PC-3 (cell line): ENCODE measurements around the gene MTMR6. TPM values are rescaled to one million over a fixed set of nuclear protein-coding genes. Genes with fewer than 3 reads are reported as not detected.

ENCODE experiments used
- ATAC-seq: fragments of 200-7000 bp; cut with Tn5 transposase; 2 replicates; pipeline ENCODE4 v1.9.1; 2020; ENCODE audit warnings: mild to moderate bottlenecking, moderate library complexity
- BruUV-seq: library from RNA; stranded (reverse); fragments of 400-500 nt; replicated peaks from 2 replicates; lab custom pipeline; 2021; lab: Mats Ljungman, UMichigan
- CTCF ChIA-PET: fragments of 300-600 bp; sonication (Branson Sonifier 250); formaldehyde crosslinking; loops from one replicate; lab custom pipeline; 2022; ENCODE audit warnings: antibody characterized with exemption; lab: Charles Lee
- POLR2A ChIA-PET: fragments of 300-600 bp; sonication (Branson Sonifier 250); formaldehyde crosslinking; loops from one replicate; lab custom pipeline; 2022; ENCODE audit warnings: antibody characterized with exemption; ENCODE audit not compliant: unreplicated experiment; lab: Charles Lee
- DNase-seq: peaks from one replicate; pipeline ENCODE4 v3.0.0-alpha.2; 2015
- H2AFZ ChIP-seq: fragments of 300-600 bp; sonication (generic); 2 replicates; pipeline ENCODE4 v1.6.0; 2016; ENCODE audit warnings: antibody characterized with exemption, low read length
- H3F3A ChIP-seq: fragments of 300-600 bp; sonication (generic); one replicate; pipeline ENCODE4 v1.6.0; 2017; ENCODE audit warnings: antibody characterized with exemption, low read length, control low read depth, mild to moderate bottlenecking; ENCODE audit not compliant: unreplicated experiment
- H3K27ac ChIP-seq: fragments of 300-600 bp; sonication (generic); 2 replicates; pipeline ENCODE4 v1.5.1; 2016; ENCODE audit warnings: mild to moderate bottlenecking, low read length
- H3K27me3 ChIP-seq: fragments of 300-600 bp; sonication (generic); 2 replicates; pipeline ENCODE4 v1.6.1; 2016; ENCODE audit warnings: low read length, mixed read lengths
- H3K36me3 ChIP-seq: fragments of 300-600 bp; sonication (generic); 2 replicates; pipeline ENCODE4 v1.6.1; 2016; ENCODE audit warnings: low read depth, mixed run types, low read length, mixed read lengths
- H3K4me1 ChIP-seq: fragments of 300-600 bp; sonication (generic); 2 replicates; pipeline ENCODE4 v1.5.1; 2016; ENCODE audit warnings: low read length; ENCODE audit not compliant: insufficient read depth
- H3K4me2 ChIP-seq: fragments of 300-600 bp; sonication (generic); 2 replicates; pipeline ENCODE4 v1.6.0; 2016; ENCODE audit warnings: low read length
- H3K4me3 ChIP-seq: fragments of 300-600 bp; sonication (generic); 2 replicates; pipeline ENCODE4 v1.5.1; 2016; ENCODE audit warnings: mild to moderate bottlenecking, low read length, mixed read lengths
- H3K79me2 ChIP-seq: fragments of 300-600 bp; sonication (generic); 2 replicates; pipeline ENCODE4 v1.6.1; 2017; ENCODE audit warnings: low read length, mixed read lengths
- H3K9ac ChIP-seq: fragments of 300-600 bp; sonication (generic); 2 replicates; pipeline ENCODE4 v1.6.0; 2016; ENCODE audit warnings: mild to moderate bottlenecking, low read length
- H3K9me2 ChIP-seq: fragments of 300-600 bp; sonication (generic); replicated peaks from 2 replicates; pipeline ENCODE4 v1.6.1; 2016; ENCODE audit warnings: mixed run types, low read length, mixed read lengths
- H3K9me3 ChIP-seq: fragments of 300-600 bp; sonication (generic); 2 replicates; pipeline ENCODE4 v1.6.1; 2016; ENCODE audit warnings: low read length, mixed read lengths
- H4K20me1 ChIP-seq: fragments of 300-600 bp; sonication (generic); 2 replicates; pipeline ENCODE4 v1.6.1; 2016; ENCODE audit warnings: low read length, mixed read lengths
- CTCF ChIP-seq: fragments of 300-600 bp; sonication (generic); conservative IDR thresholded peaks from 2 replicates; pipeline ENCODE4 v1.5.1; 2017; ENCODE audit warnings: antibody characterized with exemption, low read depth, mild to moderate bottlenecking, low read length
- EZH2 ChIP-seq: fragments of 300-600 bp; sonication (generic); IDR thresholded peaks from one replicate; pipeline ENCODE4 v1.6.1; 2017; ENCODE audit warnings: antibody characterized with exemption, mild to moderate bottlenecking, low read length; ENCODE audit not compliant: unreplicated experiment
- EZH2phosphoT487 ChIP-seq: fragments of 300-600 bp; sonication (generic); IDR thresholded peaks from 2 replicates; pipeline ENCODE4 v1.6.1; 2018; ENCODE audit warnings: mild to moderate bottlenecking, antibody characterized with exemption, low read length, borderline replicate concordance
- intact Hi-C: fragments of 100-400 bp; cut with micrococcal nuclease; formaldehyde crosslinking; loops from 2 replicates; pipeline ENCODE4 v1.9.0; 2023
- total RNA-seq: library from RNA; depleted of rRNA; stranded (reverse); fragments of >200 nt; gene quantifications from 2 replicates; pipeline ENCODE4 v1.2.3, GENCODE V29; 2014

MTMR6 gene
- total RNA-seq, 1 experiment from 2014 or later: 10.5 TPM

GRCh38 chr13:25218019-25218418 lies 69.3 kb downstream of the MTMR6 start:
- ChIA-PET POLR2A (no interaction called here), CTCF (no interaction called here)
- H2AFZ ChIP-seq: no peak overlapping the region
- no peaks in the 10 kb centered on the region for H3K9me2 ChIP-seq
- no peaks in the 10 kb centered on the region for H3K36me3 ChIP-seq
- H3K4me2 ChIP-seq: no peak overlapping the region
- no peak for TF ChIP-seq EZH2phosphoT487
- TF ChIP-seq CTCF: no peak
- no peak for TF ChIP-seq EZH2
- H3K9ac ChIP-seq: no peak overlapping the region
- no peak overlapping the region for H3K4me3 ChIP-seq
- no TSS peak for BruUV-seq
- H3K27me3 ChIP-seq: peaks cover 18% of the 10 kb centered on the region
- peaks cover 17% of the 10 kb centered on the region for H3K4me1 ChIP-seq
- no peaks in the 10 kb centered on the region for H4K20me1 ChIP-seq
- no peaks in the 10 kb centered on the region for H3K9me3 ChIP-seq
- H3F3A ChIP-seq: no peaks in the 10 kb centered on the region
- intact Hi-C loops: no loop called here
- no peak for ATAC-seq
- no peak overlapping the region for H3K27ac ChIP-seq
- DNase-seq: no peak
- no peaks in the 10 kb centered on the region for H3K79me2 ChIP-seq

DNA sequence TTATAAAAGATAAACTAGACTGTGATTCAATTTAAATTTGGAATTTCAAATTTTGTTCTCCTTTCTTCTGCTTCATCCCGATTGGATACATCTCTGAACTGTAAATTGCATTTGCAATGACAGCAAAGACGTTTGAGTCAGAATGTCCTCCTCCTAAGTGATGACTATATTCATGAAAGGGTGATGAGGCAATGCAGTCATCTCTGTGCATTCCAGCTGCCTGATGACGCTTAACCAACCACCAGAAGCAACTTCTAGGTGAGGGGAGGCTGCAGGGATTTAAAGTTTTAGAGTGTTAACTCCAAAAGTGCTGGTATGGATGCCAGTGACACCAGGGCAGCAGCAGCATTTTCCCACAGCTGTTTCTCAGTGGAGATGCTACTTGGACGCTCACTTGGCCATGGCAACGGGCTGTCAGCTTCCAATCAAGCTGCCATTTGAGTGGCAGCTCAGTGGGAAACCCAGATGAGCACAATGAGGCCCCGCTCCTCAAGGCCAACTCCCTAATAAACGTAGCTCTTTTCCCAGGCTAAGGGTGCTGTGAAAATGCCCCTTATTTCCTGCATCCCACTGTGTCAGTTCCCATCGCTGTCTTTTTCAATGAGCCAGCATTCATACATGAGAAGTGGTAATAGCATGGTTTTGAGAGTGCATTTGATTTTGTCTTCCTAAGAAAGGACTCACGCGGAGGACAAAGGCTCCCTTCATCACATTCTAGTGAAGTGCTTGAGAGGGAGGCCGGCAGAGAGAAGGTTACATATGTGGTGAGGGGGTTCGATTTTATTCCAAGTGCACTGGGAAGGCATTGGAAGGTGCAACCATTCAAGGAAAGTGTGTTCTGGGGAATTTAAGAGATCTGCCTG lies 70.0 kb downstream of the MTMR6 start:
- Histone ChIP-seq H3K9me3 (no peaks in the 10 kb centered on the region), H4K20me1 (no peaks in the 10 kb centered on the region), H3K27me3 (peaks cover 10% of the 10 kb centered on the region), H3K79me2 (no peaks in the 10 kb centered on the region), H3K27ac (no peak overlapping the region), H3F3A (no peaks in the 10 kb centered on the region), H3K36me3 (no peaks in the 10 kb centered on the region), H3K9me2 (no peaks in the 10 kb centered on the region), H2AFZ (no peak overlapping the region), H3K4me2 (no peak overlapping the region), H3K4me1 (peaks cover 17% of the 10 kb centered on the region), H3K4me3 (no peak overlapping the region), H3K9ac (no peak overlapping the region)
- CTCF ChIA-PET: no interaction called here
- no TSS peak for BruUV-seq
- POLR2A ChIA-PET: no interaction called here
- TF ChIP-seq EZH2phosphoT487 (no peak), EZH2 (no peak), CTCF (no peak)
- ATAC-seq (no peak), DNase-seq (peak; percentile 2)
- intact Hi-C loops: no loop called here

DNA sequence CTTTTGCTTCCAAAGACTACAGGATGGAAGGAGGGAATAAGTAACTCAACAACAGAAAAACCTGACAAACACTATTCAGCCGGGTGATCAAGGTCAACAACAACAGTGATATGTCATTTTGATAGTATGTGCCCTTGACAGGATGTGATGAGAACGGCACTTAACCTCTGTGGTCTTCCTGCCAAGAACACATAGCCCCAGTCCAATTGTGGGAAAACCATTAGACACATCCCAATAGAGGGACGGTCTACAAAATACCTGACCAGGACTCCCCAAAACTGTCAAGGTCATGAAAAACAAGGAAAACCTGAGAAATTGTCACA lies 72.1 kb downstream of the MTMR6 start:
- CTCF ChIA-PET: no interaction called here
- POLR2A ChIA-PET: no interaction called here
- Histone ChIP-seq H3K4me3 (peak overlapping the region; percentile 4; the same call in 1 of the 2 replicates), H3K9me2 (no peaks in the 10 kb centered on the region), H3K36me3 (no peaks in the 10 kb centered on the region), H3K4me1 (peaks cover 17% of the 10 kb centered on the region), H3K9ac (no peak overlapping the region), H3K27me3 (peaks cover 2% of the 10 kb centered on the region; the same call in 1 of the 2 replicates), H3K79me2 (no peaks in the 10 kb centered on the region), H3K9me3 (no peaks in the 10 kb centered on the region), H3F3A (no peaks in the 10 kb centered on the region), H3K27ac (no peak overlapping the region), H2AFZ (no peak overlapping the region), H4K20me1 (no peaks in the 10 kb centered on the region), H3K4me2 (peak overlapping the region; percentile 43)
- ATAC-seq: no peak
- no peak for DNase-seq
- intact Hi-C loops: no loop called here
- BruUV-seq: no TSS peak
- TF ChIP-seq CTCF: no peak
- no peak for TF ChIP-seq EZH2
- TF ChIP-seq EZH2phosphoT487: no peak
